Stimulated activated CD8-positive, alpha-beta memory T cell treated with anti-CD3 and anti-CD28 coated beads, Interleukin-7, amount 100 ng/mL, for 48 hours (primary cell): ENCODE measurements around the gene NEK1.
"Not testable (repeated sequence)": the region's sequence is repeated elsewhere in the genome, so short reads cannot be mapped to it uniquely, and the experiment has no call there.

ENCODE experiments used
- DNase-seq, 2 donors: peaks; one replicate each; pipeline ENCODE4 v3.0.0-alpha.2; 2020; ENCODE audit warnings: low read depth in 1 of 2; ENCODE audit errors: extremely low read depth in 1 of 2

NEK1 gene

GRCh38 chr4:169499907-169500306, 112.5 kb downstream of the NEK1 start:
- DNase-seq: not testable (repeated sequence)

DNA sequence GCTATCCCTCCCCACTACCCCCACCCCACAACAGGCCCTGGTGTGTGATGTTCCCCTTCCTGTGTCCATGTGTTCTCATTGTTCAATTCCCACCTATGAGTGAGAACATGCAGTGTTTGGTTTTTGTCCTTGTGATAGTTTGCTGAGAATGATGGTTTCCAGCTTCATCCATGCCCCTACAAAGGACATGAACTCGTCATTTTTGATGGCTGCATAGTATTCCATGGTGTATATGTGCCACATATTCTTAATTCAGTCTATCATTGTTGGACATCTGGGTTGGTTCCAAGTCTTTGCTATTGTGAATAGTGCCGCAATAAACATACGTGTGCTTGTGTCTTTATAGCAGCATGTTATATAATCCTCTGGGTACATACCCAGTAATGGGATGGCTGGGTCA, 118.1 kb downstream of the NEK1 start:
- DNase-seq: not testable (repeated sequence)

GRCh38 chr4:169493164-169493524, 119.2 kb downstream of the NEK1 start:
- no peak for DNase-seq

- DNase-seq: no peak
Observed at GRCh38 chr4:169492436-169493163, 119.8 kb downstream of the NEK1 start.

DNA sequence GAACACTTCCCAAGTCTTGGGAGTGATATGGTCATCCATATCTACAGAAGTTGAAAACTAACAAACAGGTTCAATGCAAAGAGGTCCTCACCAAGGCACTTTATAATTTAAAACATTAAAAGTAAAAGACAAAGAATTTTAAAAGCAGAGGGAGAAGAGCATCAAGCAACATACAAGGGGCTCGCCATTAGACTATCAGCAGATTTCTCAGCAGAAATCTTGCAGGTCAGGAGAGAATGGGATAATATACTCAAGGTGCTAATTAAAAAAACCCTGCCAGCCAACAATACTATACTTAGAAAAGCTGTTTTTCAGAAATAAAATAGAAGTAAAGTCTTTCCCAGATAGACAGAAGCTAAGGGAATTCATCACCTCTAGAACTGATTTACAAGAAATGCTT, 121.2 kb downstream of the NEK1 start:
- no peak for DNase-seq

GRCh38 chr4:169489306-169489705, 123.1 kb downstream of the NEK1 start:
- DNase-seq: no peak

DNA sequence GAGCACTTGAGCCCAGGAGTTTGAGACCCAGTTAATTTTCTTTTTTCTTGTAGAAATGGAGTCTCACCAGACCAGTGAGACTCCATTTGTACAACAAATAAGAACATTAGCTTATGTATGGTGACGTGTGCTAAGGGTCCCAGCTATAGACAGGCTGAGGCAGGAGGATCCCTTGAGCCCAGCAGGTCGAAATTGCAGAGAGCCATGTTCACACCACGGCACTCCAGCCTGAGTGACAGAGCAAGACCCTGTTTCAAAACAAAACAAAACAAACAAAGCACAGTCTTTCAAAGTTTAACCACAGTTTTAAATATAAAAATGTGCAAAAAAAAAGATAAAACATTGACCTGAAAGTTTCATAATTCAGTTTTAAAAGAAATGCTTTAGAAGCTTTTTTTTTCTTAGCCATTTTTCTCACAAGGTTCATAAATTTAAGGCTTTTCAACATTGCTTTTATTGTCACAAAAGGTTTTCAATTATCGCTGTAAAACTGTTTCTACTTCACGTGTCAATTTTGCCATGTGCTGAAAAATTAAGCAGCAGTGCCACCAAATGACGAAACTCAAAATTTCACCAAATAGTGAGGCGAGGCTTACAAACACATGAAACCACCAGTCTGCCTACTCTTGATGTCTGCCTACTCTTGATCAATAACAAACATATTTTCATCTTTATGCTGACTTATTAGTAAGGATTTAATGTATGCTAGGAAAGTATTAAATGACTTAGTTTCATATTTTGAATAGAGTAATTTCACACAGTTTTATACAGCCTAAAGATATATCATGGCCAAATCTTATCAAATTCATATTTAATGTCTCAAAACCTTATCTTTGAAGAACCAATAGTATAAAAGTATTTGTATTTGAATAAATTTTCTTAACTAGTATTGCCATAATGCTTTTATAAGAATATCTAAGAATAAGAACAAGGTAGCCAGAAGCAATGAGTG, 126.3 kb downstream of the NEK1 start:
- no peak for DNase-seq

DNA sequence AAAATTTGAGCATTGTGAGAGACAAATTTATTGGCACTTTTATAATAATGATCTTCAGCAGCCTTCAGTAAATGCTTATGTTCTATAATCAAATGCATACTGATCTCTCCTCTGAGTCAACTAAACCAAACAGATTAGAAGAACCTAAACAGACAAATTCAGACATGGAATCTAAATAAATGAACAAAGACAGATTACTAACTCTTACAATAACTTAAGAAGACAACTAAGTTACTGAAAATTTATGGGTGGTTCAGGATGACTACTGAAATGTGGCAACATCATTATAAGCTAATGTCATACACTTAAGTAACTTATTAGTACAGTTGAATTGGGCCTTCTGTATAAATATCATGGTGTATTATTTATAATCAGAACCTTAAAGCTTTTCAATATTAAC, 127.3 kb downstream of the NEK1 start:
- no peak for DNase-seq

DNA sequence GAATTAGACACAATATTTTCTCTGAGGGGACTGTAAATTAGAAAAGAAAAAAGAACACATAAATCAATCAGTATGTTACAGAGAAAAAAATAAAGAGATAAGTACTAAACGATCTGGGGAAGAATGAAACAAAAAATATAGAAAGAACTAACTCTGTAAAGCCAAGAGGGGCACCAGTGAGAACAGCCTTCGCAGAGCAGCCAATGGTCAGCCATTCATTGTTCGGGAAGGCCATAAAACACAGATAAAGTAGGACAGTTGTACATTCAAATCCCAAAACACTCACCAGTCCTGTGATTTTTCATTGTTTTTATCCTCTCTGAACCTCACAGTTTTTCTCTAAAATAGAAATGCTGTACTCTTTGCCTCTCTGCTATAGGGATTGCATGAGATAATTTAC, 127.9 kb downstream of the NEK1 start:
- no peak for DNase-seq

- DNase-seq: no peak
Observed at GRCh38 chr4:169464080-169464479, 148.3 kb downstream of the NEK1 start.

DNA sequence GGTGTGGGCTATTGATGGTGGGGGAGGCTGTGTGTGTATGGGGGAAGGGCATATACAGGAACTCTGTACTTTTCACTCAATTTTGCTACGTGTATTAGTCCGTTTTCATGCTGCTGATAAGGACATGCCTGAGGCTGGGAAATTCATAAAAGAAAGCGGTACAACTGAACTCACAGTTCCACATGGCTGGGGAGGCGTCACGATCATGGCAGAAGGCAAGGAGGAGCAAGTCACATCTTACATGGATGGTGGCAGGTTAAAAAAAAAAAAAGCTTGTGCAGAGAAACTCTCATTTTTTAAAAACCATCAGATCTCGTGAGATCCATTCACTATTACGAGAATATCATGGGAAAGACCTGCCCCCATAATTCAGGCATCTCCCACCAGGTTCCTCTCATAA, 152.3 kb downstream of the NEK1 start:
- no peak for DNase-seq

GRCh38 chr4:169458575-169458974, 153.8 kb downstream of the NEK1 start:
- DNase-seq: no peak

DNA sequence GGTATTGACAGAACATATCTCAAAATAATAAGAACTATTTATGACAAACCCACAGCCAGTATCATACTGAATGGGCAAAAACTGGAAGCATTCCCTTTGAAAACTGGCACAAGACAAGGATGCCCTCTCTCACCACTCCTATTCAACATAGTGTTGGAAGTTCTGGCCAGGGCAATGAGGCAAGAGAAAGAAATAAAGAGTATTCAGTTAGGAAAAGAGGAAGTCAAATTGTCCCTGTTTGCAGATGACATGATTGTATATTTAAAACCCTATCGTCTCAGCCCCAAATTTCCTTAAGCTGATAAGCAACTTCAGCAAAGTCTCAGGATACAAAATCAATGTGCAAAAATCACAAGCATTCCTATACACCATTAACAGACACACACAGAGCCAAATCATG, 159.7 kb downstream of the NEK1 start:
- not testable (repeated sequence) for DNase-seq

- DNase-seq: not testable (repeated sequence)
Observed at GRCh38 chr4:169448935-169449334, 163.4 kb downstream of the NEK1 start.

- DNase-seq: no peak
Observed at GRCh38 chr4:169446824-169447223, 165.6 kb downstream of the NEK1 start.

- no peak for DNase-seq
Observed at GRCh38 chr4:169443748-169444147, 168.6 kb downstream of the NEK1 start.

DNA sequence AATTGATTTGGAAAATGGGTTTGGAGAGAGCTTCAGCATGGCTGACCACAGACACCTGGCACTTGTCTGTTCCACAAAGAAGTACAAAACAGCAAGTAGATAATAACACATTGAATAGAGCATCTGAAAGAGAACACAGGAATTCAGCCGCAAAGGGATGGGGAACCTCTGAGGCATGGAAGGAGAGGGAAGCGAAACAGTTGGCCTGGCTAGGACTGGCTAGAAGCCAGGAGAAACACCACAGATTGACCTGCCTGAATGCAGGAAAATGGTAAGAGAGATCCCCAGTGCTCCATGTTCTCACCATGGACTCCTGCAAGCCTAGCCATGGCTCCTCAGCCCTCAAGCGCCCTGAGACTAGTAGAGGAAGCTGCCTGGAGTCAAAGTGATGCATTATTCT, 171.9 kb downstream of the NEK1 start:
- no peak for DNase-seq

- no peak for DNase-seq
Observed at GRCh38 chr4:169439244-169439643, 173.1 kb downstream of the NEK1 start.

DNA sequence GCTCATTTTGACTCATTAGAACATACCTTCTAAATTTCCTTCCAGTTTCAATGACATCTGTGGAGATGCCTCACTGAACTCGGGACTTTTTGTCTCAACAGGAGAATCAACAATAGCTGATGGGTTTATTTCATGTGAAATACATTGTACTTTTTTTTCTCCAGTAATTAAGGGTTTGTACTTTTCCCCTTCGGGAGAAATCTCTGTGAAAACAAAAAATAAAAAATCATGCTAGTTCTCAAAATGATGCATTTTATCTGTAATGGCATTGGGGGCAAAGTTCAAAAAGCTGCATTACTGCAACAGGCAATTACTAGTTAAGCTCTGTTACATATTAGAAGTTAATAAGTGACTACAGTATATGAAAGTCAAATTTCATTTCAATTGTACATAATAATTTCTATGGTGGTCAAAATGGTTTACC, 174.3 kb downstream of the NEK1 start:
- DNase-seq: no peak

DNA sequence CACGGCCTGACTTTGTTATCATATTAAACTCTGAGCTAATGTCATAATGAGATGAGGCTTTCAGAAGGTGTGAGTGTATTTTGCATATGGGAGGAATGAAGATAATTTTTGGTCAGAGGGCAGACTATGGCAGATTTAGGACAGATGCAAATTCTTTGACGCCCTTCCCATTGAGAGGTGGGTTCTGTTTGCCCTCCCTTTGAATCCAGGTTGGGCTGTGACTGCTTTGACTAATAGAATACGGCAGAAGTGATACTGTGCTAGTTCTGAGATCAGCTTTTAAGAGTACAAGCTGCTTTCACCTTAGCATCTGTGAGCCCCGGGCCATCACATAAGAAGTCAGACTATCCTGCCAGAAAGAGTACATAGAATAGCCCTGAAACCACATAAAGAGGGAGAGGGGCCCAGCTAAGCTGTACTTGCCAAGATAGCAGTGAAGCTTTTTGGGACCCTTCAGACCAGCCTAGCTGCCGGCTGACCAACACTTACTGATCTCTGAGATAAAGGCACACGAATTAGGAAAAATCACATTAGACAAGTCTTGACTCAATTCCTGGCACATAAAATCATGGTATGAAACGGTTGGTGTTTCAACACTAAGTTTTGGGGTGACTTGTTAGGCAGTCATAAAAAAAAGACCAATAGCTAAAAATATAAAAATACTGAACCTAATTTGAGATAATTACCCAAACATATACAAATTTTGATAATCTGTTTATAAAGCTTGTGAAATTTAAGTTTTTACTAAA, 174.9 kb downstream of the NEK1 start:
- DNase-seq: no peak

DNA sequence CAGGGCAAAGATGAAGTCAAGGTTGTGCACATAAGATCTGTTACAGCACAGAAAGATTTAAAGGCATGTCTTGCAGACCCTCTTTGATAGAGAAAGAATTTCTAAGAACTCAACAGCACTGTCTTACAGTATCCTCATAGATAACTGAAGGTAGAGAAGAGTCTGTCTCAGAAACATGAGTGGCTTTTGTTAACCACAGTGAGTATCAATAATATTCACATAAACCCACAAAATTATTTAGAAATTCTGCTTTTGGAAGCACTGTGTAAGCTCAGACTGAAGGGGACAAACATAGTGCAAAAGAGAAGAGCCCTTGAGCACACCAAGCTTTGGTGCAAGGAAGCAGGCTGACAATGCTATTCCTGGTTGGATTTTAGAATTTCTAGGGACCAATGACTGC, 175.6 kb downstream of the NEK1 start:
- no peak for DNase-seq
